Activated CD4-positive, alpha-beta memory T cell treated with anti-CD3 and anti-CD28 coated beads for 36 hours (primary cell): ENCODE results near the gene UQCRFS1. TPM values are rescaled to one million over a fixed set of nuclear protein-coding genes. Genes with fewer than 3 reads are reported as not detected.
"Not testable (repeated sequence)": the region's sequence is repeated elsewhere in the genome, so short reads cannot be mapped to it uniquely, and the experiment has no call there.

ENCODE experiments used
- CTCF ChIA-PET: fragments of 350-600 bp; sonication (Branson Sonifier 250); formaldehyde crosslinking; loops from one replicate; lab custom pipeline; 2021; ENCODE audit warnings: antibody characterized with exemption, inconsistent platforms; lab: Charles Lee
- POLR2A ChIA-PET: fragments of 350-600 bp; sonication (Branson Sonifier 250); formaldehyde crosslinking; loops from one replicate; lab custom pipeline; 2021; ENCODE audit warnings: antibody characterized with exemption; lab: Charles Lee
- DNase-seq: peaks from one replicate; pipeline ENCODE4 v3.0.0-alpha.2; 2020
- H3K27ac Mint-ChIP-seq: one replicate; pipeline ENCODE4 v1.8.0; 2021; ENCODE audit warnings: mixed read lengths
- H3K27me3 Mint-ChIP-seq: one replicate; pipeline ENCODE4 v1.8.0; 2021; ENCODE audit warnings: mixed read lengths
- H3K36me3 Mint-ChIP-seq: one replicate; pipeline ENCODE4 v1.8.0; 2021; ENCODE audit warnings: mixed read lengths
- H3K4me1 Mint-ChIP-seq: one replicate; pipeline ENCODE4 v1.8.0; 2021; ENCODE audit warnings: low read depth, mixed read lengths
- H3K4me3 Mint-ChIP-seq: one replicate; pipeline ENCODE4 v1.8.0; 2021; ENCODE audit warnings: mild to moderate bottlenecking, mixed read lengths
- H3K9me3 Mint-ChIP-seq: one replicate; pipeline ENCODE4 v1.8.0; 2021; ENCODE audit warnings: mixed read lengths
- intact Hi-C: fragments of 100-400 bp; cut with micrococcal nuclease; formaldehyde crosslinking; loops from one replicate; pipeline ENCODE4 v1.15.1; 2023
- total RNA-seq, 2 experiments: library from RNA; stranded (reverse); gene quantifications; one replicate each; pipeline ENCODE4 v1.2.3, GENCODE V29; 2021

Gene UQCRFS1
- total RNA-seq, 2 experiments from 2014 or later, result 42.0 to 43.9 TPM

GRCh38 chr19:29211562-29212355 lies 1.2 kb downstream of the UQCRFS1 start:
- Mint-ChIP-seq H3K9me3 (peaks cover 3% of the 10 kb centered on the region), H3K4me3 (peak overlapping the region; percentile 95), H3K27me3 (peaks cover under 1% of the 10 kb centered on the region), H3K36me3 (peaks cover 31% of the 10 kb centered on the region), H3K4me1 (peaks cover 43% of the 10 kb centered on the region), H3K27ac (peak overlapping the region; percentile 94)
- ChIA-PET CTCF (interaction anchor here (0.6 to 1.0 kb wide), 2 partner anchors 52 to 235 kb away, joined by 3 read pairs; no protein-coding TSS in a partner anchor), POLR2A (interaction anchor here (0.8 kb wide), 1 partner anchor 29 kb away, joined by 3 read pairs; no protein-coding TSS in a partner anchor)
- intact Hi-C loops, result loop anchor here (2.0 to 5.0 kb wide), 4 partner anchors 316 to 1419 kb away; partner anchors contain the start of gene VSTM2B
- peak; percentile 31 for DNase-seq

DNA sequence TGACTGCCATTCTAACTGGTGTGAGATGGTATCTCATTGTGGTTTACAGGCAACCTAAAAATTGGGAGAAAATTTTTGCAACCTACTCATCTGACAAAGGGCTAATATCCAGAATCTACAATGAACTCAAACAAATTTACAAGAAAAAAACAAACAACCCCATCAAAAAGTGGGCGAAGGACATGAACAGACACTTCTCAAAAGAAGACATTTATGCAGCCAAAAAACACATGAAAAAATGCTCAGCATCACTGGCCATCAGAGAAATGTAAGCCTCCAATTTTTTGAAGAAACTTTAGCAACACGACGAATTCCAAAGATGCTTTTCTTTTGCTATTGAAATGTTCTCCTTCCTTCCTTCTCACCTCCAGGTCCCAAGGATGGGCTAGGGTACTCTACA lies 1.9 kb downstream of the UQCRFS1 start:
- H3K9me3 Mint-ChIP-seq, POLR2A ChIA-PET, DNase-seq, H3K27me3 Mint-ChIP-seq: not testable (repeated sequence)
- Mint-ChIP-seq H3K4me3 (peak overlapping the region; percentile 95), H3K27ac (peak overlapping the region; percentile 94), H3K36me3 (peaks cover 38% of the 10 kb centered on the region), H3K4me1 (peaks cover 44% of the 10 kb centered on the region)
- intact Hi-C loops, result loop anchor here (5.0 kb wide), 2 partner anchors 316 to 376 kb away; partner anchors contain the start of gene VSTM2B
- CTCF ChIA-PET, result interaction anchor here (1.0 kb wide), 1 partner anchor 52 kb away, joined by 3 read pairs; no protein-coding TSS in a partner anchor

DNA sequence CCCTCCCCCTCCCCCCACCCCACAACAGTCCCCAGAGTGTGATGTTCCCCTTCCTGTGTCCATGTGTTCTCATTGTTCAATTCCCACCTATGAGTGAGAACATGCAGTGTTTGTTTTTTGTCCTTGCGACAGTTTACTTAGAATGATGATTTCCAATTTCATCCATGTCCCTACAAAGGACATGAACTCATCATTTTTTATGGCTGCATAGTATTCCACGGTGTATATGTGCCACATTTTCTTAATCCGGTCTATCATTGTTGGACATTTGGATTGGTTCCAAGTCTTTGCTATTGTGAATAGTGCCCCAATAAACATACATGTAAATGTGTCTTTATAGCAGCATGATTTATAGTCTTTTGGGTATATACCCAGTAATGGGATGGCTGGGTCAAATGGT lies 2.4 kb downstream of the UQCRFS1 start:
- H3K27me3 Mint-ChIP-seq, POLR2A ChIA-PET, CTCF ChIA-PET, H3K9me3 Mint-ChIP-seq, H3K27ac Mint-ChIP-seq, DNase-seq: not testable (repeated sequence)
- peaks cover 44% of the 10 kb centered on the region for H3K4me1 Mint-ChIP-seq
- intact Hi-C loops, result loop anchor here (5.0 kb wide), 2 partner anchors 317 to 377 kb away; partner anchors contain the start of gene VSTM2B
- peaks cover 42% of the 10 kb centered on the region for H3K36me3 Mint-ChIP-seq
- H3K4me3 Mint-ChIP-seq, result peak overlapping the region; percentile 9

DNA sequence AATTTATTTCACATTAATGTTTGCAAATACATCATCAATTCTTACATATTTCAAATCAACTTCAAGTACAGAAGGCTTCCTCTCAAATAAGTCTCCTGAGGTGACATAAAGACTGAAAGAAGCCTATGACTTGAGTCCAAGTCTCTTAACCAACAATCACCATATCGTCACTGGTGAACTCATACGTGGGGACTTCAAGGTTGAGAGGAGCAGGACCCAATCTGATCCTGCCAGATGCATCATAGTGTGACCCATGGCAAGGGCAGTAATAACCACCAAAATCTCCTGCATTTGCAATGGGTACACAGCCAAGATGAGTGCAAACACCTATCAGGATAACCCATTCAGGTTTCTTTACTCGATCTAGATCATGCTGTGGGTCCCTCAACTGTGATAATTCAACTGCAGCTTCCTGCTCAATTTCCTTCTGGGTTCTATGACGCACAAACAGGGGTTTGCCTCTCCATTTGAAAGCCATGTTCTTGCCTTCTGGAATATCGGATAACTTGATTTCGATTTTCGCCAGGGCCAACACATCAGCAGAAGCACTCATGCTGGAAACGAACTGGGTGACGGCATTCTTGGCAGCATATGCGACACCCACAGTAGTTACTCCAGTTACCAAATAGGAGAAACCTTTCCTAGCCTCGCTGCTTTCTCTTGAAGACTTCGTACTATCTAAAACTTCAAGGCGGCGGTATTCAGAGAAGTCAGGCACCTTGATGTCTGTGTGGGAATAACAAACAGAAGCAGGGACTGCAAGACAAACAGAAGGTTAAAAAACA lies 5.4 kb downstream of the UQCRFS1 start:
- H3K27ac Mint-ChIP-seq, H3K9me3 Mint-ChIP-seq, POLR2A ChIA-PET, intact Hi-C loops, DNase-seq, CTCF ChIA-PET, H3K27me3 Mint-ChIP-seq, H3K4me3 Mint-ChIP-seq: not testable (repeated sequence)
- peaks cover 39% of the 10 kb centered on the region for H3K4me1 Mint-ChIP-seq
- H3K36me3 Mint-ChIP-seq, result peaks cover 43% of the 10 kb centered on the region

GRCh38 chr19:29206453-29206852 lies 6.5 kb downstream of the UQCRFS1 start:
- no peak for DNase-seq
- CTCF ChIA-PET, result no interaction called here
- H3K27me3 Mint-ChIP-seq, result no peaks in the 10 kb centered on the region
- intact Hi-C loops, result no loop called here
- H3K27ac Mint-ChIP-seq, result no peak overlapping the region
- H3K4me1 Mint-ChIP-seq, result peaks cover 30% of the 10 kb centered on the region
- peaks cover 3% of the 10 kb centered on the region for H3K9me3 Mint-ChIP-seq
- POLR2A ChIA-PET, result no interaction called here
- H3K36me3 Mint-ChIP-seq, result peaks cover 33% of the 10 kb centered on the region
- H3K4me3 Mint-ChIP-seq, result no peak overlapping the region

DNA sequence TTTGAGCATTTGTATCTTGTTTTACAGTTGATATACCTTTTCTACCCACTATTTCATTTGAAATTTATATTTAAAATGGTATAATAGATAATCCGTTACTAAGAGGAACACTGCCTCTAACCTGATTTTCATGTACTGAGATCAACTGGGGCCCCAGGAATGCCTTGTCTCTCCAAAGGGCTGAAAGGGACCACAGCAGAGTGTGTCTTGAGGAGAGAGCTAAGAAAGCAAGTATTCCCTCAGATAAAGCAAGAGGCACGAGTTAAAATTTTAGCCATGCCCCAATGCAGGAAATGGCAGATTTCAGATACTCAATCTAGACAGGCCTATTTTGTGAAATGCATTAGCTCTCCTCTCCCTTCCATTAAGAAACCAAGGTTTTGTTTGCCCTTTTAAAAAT lies 10.7 kb downstream of the UQCRFS1 start:
- peaks cover 11% of the 10 kb centered on the region for H3K9me3 Mint-ChIP-seq

GRCh38 chr19:29201855-29202254 lies 11.1 kb downstream of the UQCRFS1 start:
- CTCF ChIA-PET, result interaction anchor here (1.0 kb wide), 1 partner anchor 9 kb away, joined by 3 read pairs; no protein-coding TSS in a partner anchor
- no peak for DNase-seq
- Mint-ChIP-seq H3K4me1 (peaks cover 2% of the 10 kb centered on the region), H3K4me3 (no peak overlapping the region), H3K27ac (no peak overlapping the region), H3K9me3 (peaks cover 11% of the 10 kb centered on the region), H3K27me3 (no peaks in the 10 kb centered on the region), H3K36me3 (peaks cover 13% of the 10 kb centered on the region)
- POLR2A ChIA-PET, result no interaction called here
- intact Hi-C loops, result no loop called here

More for the DNA sequence above, 10.7 kb downstream of the UQCRFS1 start:
- Mint-ChIP-seq H3K27ac (no peak overlapping the region), H3K4me1 (peaks cover 2% of the 10 kb centered on the region), H3K4me3 (no peak overlapping the region), H3K36me3 (peaks cover 15% of the 10 kb centered on the region), H3K27me3 (no peaks in the 10 kb centered on the region)
- CTCF ChIA-PET, result interaction anchor here (1.0 kb wide), 1 partner anchor 9 kb away, joined by 3 read pairs; no protein-coding TSS in a partner anchor
- POLR2A ChIA-PET, result no interaction called here
- intact Hi-C loops, result no loop called here
- DNase-seq, result no peak

DNA sequence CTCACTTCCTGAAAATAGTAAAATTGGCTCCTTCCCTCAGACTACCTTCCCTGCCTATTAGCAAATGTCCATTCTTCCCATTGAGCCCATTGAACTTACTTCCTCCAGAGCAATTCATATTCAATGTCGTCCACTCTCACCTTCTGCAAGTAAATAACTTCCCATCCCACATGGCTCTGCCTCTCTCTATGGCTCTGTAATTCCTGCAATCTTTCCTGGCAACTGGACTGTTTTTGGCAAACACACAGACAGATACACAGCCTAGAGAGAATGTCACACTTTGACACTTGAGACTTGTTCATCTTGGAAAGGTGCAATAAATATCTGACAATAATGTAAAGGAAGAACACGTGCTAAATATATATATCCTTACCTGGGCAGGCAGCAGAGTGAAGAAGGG lies 18.3 kb downstream of the UQCRFS1 start:
- intact Hi-C loops, result no loop called here
- CTCF ChIA-PET, result no interaction called here
- Mint-ChIP-seq H3K4me1 (peaks cover 6% of the 10 kb centered on the region), H3K27ac (no peak overlapping the region), H3K9me3 (peaks cover 11% of the 10 kb centered on the region), H3K27me3 (peaks cover 1% of the 10 kb centered on the region), H3K4me3 (no peak overlapping the region), H3K36me3 (no peaks in the 10 kb centered on the region)
- POLR2A ChIA-PET, result no interaction called here
- DNase-seq, result no peak

- peak; percentile 29 for DNase-seq
- Mint-ChIP-seq H3K4me3 (no peak overlapping the region), H3K27me3 (peaks cover 3% of the 10 kb centered on the region), H3K36me3 (no peaks in the 10 kb centered on the region), H3K4me1 (peaks cover 6% of the 10 kb centered on the region), H3K9me3 (peaks cover 4% of the 10 kb centered on the region), H3K27ac (no peak overlapping the region)
- intact Hi-C loops, result no loop called here
- CTCF ChIA-PET, result interaction anchor here (0.9 to 1.1 kb wide), 2 partner anchors 9 to 70 kb away, joined by 3 to 5 read pairs; no protein-coding TSS in a partner anchor
- POLR2A ChIA-PET, result no interaction called here
These were observed 19.8 kb downstream of the UQCRFS1 start for GRCh38 chr19:29193155-29193554.

DNA sequence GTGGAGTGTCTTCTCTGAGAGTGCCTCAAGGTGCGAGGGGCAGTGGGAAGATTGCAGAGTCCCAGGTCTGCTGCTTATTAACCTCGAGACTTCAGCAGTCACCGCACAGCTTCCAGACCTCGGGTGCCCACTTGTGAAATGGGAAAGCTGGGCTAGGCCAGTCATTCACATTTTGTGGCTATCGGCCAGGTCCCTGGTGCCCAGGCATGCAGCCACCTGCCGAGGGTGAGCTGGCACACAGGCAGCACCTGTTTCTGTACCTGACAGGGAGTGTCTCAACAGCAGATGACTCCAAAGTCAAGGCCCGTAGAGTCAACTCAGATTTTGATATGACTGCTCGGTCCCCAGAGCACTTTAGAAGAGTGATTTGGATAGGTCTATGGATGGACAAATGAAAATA lies 21.9 kb downstream of the UQCRFS1 start:
- intact Hi-C loops, result no loop called here

GRCh38 chr19:29189033-29189360 lies 24.0 kb downstream of the UQCRFS1 start:
- H3K4me3 Mint-ChIP-seq, result no peak overlapping the region
- H3K36me3 Mint-ChIP-seq, result no peaks in the 10 kb centered on the region
- no peaks in the 10 kb centered on the region for H3K9me3 Mint-ChIP-seq
- H3K27me3 Mint-ChIP-seq, result peaks cover 3% of the 10 kb centered on the region
- DNase-seq, result no peak
- peaks cover 6% of the 10 kb centered on the region for H3K4me1 Mint-ChIP-seq
- POLR2A ChIA-PET, result no interaction called here
- no peak overlapping the region for H3K27ac Mint-ChIP-seq
- intact Hi-C loops, result no loop called here
- CTCF ChIA-PET, result no interaction called here

More for the DNA sequence above, 21.9 kb downstream of the UQCRFS1 start:
- Mint-ChIP-seq H3K27ac (no peak overlapping the region), H3K4me3 (no peak overlapping the region), H3K36me3 (no peaks in the 10 kb centered on the region), H3K9me3 (no peaks in the 10 kb centered on the region), H3K27me3 (peaks cover 3% of the 10 kb centered on the region), H3K4me1 (peaks cover 6% of the 10 kb centered on the region)
- ChIA-PET POLR2A (no interaction called here), CTCF (interaction anchor here (1.1 kb wide), 1 partner anchor 73 kb away, joined by 3 read pairs; no protein-coding TSS in a partner anchor)
- no peak for DNase-seq
